ENCODE data around the gene ZNF24. TPM values are rescaled to one million over a fixed set of nuclear protein-coding genes. Genes with fewer than 3 reads are reported as not detected.

ZNF24 gene
- total RNA-seq, 1 experiment from 2014 or later: 57.9 TPM

- Histone ChIP-seq H3K9ac (ENCODE audit: extremely low read depth, insufficient read length, low read length) (no peak overlapping the region), H3K9me3 (ENCODE audit: control insufficient read depth, low read depth, low read length) (no peaks in the 10 kb centered on the region), H3K79me2 (ENCODE audit: insufficient read depth, low read length) (no peaks in the 10 kb centered on the region), H2BK20ac (ENCODE audit: low read depth, low read length, poor library complexity, severe bottlenecking) (no peak overlapping the region), H2BK5ac (ENCODE audit: insufficient read length, low read length) (no peak overlapping the region), H4K91ac (ENCODE audit: insufficient read length, low read depth, low read length) (no peak overlapping the region), H4K8ac (replicated peaks; ENCODE audit: insufficient read length, low read depth, low read length) (no peak overlapping the region), H4K20me1 (ENCODE audit: control insufficient read depth, insufficient read depth, insufficient read length) (no peaks in the 10 kb centered on the region), H3K4me1 (ENCODE audit: insufficient read depth, low read length) (no peaks in the 10 kb centered on the region), H3K79me1 (ENCODE audit: insufficient read depth, low read depth, low read length, poor library complexity, severe bottlenecking) (no peaks in the 10 kb centered on the region), H3K18ac (ENCODE audit: insufficient read length, low read depth, low read length) (no peak overlapping the region), H4K5ac (ENCODE audit: insufficient read length, low read depth, low read length) (no peak overlapping the region), H3K4me2 (ENCODE audit: insufficient read depth, insufficient read length, low read length) (no peak overlapping the region), H3K56ac (ENCODE audit: insufficient read length, low read depth, low read length) (no peak overlapping the region), H3T11ph (ENCODE audit: low read length) (no peak overlapping the region), H3K23me2 (ENCODE audit: insufficient read length, low read depth, low read length, poor library complexity, severe bottlenecking) (peaks cover 4% of the 10 kb centered on the region), H2BK120ac (ENCODE audit: low read depth, low read length, poor library complexity, severe bottlenecking) (no peak overlapping the region), H3K27me3 (ENCODE audit: insufficient read depth, low read length) (no peaks in the 10 kb centered on the region), H2BK12ac (ENCODE audit: insufficient read length, low read depth, low read length) (no peak overlapping the region), H2BK15ac (ENCODE audit: low read depth, low read length) (no peak overlapping the region), H3K14ac (ENCODE audit: insufficient read depth, low read length) (no peak overlapping the region), H3K4ac (ENCODE audit: low read depth, low read length) (no peak overlapping the region), H3K27ac (ENCODE audit: insufficient read length, low read depth, low read length) (no peak overlapping the region), H2AK5ac (ENCODE audit: insufficient read length, low read length) (no peak overlapping the region), H3K23ac (ENCODE audit: insufficient read length, low read depth, low read length) (no peak overlapping the region), H2AFZ (ENCODE audit: low read length) (no peak overlapping the region)
- H3K4me3 Mint-ChIP-seq: no peak overlapping the region
- no peaks in the 10 kb centered on the region for H3K9me3 Mint-ChIP-seq
- TF ChIP-seq CTCF (conservative IDR thresholded peaks at IDR 0.05): no peak
- H3K36me3 Mint-ChIP-seq (ENCODE audit: insufficient read depth in 1 of 3, low read depth in 3 of 3): no peaks in the 10 kb centered on the region
- H3K27me3 Mint-ChIP-seq (ENCODE audit: low read depth): no peaks in the 10 kb centered on the region
- H3K4me1 Mint-ChIP-seq: peaks cover 0 to 5% of the 10 kb centered on the region in 2 experiments; a peak in 1 of 4 replicates
- WGBS (ENCODE audit: extremely low coverage, insufficient read length, low lambda C conversion rate): no CpG with 5 or more reads among the region's 1 CpG
- H3K27ac Mint-ChIP-seq: no peak overlapping the region
- DNase-seq: no peak
Observed at GRCh38 chr18:35371412-35372195, 27.4 kb upstream of the ZNF24 start.
